Fibroblast of the aortic adventitia (primary cell): ENCODE measurements around the gene S1PR4. TPM values are rescaled to one million over a fixed set of nuclear protein-coding genes. Genes with fewer than 3 reads are reported as not detected.
"Not testable (repeated sequence)": the region's sequence is repeated elsewhere in the genome, so short reads cannot be mapped to it uniquely, and the experiment has no call there.

ENCODE experiments used
- DNase-seq: peaks from one replicate; pipeline ENCODE4 v3.0.0-alpha.2; 2010; ENCODE audit warnings: low read depth
- H3K4me3 ChIP-seq: 2 replicates; pipeline ENCODE4 v1.5.1; 2011; ENCODE audit warnings: low read depth, mild to moderate bottlenecking, control low read depth, low read length, moderate library complexity
- CTCF ChIP-seq: IDR thresholded peaks from 2 replicates; pipeline ENCODE4 v1.5.1; 2011; ENCODE audit warnings: mild to moderate bottlenecking, low read length, control low read depth, inconsistent platforms; ENCODE audit not compliant: insufficient read depth
- total RNA-seq: library from RNA; depleted of rRNA; stranded (reverse); fragments of >200 nt; gene quantifications from 2 replicates; pipeline ENCODE4 v1.2.3, GENCODE V29; 2012; ENCODE audit warnings: low replicate concordance

Gene S1PR4
- total RNA-seq, 1 donor = not detected

- no peak overlapping the region for H3K4me3 ChIP-seq
- no peak for TF ChIP-seq CTCF
- DNase-seq = no peak
Measured at GRCh38 chr19:3198901-3199700, 20.5 kb downstream of the S1PR4 start.

- no peak for DNase-seq
- no peak for TF ChIP-seq CTCF
- H3K4me3 ChIP-seq = no peak overlapping the region
Measured at GRCh38 chr19:3201072-3201700, 22.6 kb downstream of the S1PR4 start.

GRCh38 chr19:3201911-3202310, 23.3 kb downstream of the S1PR4 start:
- H3K4me3 ChIP-seq = no peak overlapping the region
- no peak for DNase-seq
- TF ChIP-seq CTCF = no peak

GRCh38 chr19:3202346-3202745, 23.8 kb downstream of the S1PR4 start:
- no peak for DNase-seq
- TF ChIP-seq CTCF = no peak
- H3K4me3 ChIP-seq = no peak overlapping the region

- not testable (repeated sequence) for H3K4me3 ChIP-seq, DNase-seq
Measured at GRCh38 chr19:3202895-3203294, 24.3 kb downstream of the S1PR4 start.

- no peak for DNase-seq
- no peak for TF ChIP-seq CTCF
- H3K4me3 ChIP-seq = no peak overlapping the region
Measured at GRCh38 chr19:3203805-3204645, 25.5 kb downstream of the S1PR4 start.

- TF ChIP-seq CTCF = no peak
- no peak for DNase-seq
- no peak overlapping the region for H3K4me3 ChIP-seq
Measured at GRCh38 chr19:3204646-3205275, 26.2 kb downstream of the S1PR4 start.
